OCI-LY1 (cell line): ENCODE measurements around the gene RALB.

ENCODE experiments used
- CTCF ChIP-seq: fragments of 200-600 bp; sonication (generic), shearing (Covaris generic); IDR thresholded peaks from 2 replicates; pipeline ENCODE4 v1.5.1; 2017; ENCODE audit warnings: mild to moderate bottlenecking, antibody characterized with exemption, low read length, moderate library complexity, mixed read lengths
- EZH2 ChIP-seq: fragments of 200-600 bp; sonication (generic), shearing (Covaris generic); IDR thresholded peaks from 2 replicates; pipeline ENCODE4 v1.8.0; 2017; ENCODE audit warnings: borderline replicate concordance, mixed run types, mild to moderate bottlenecking, antibody characterized with exemption, low read length, moderate library complexity, mixed read lengths

- TF ChIP-seq CTCF (no peak), EZH2 (no peak)
Measured at GRCh38 chr2:120317916-120318315, 65.3 kb downstream of the RALB start.
